NCI-H1048 (cell line): ENCODE measurements around the gene SREK1.
A peak's percentile ranks its signal among the peaks of the same experiment; 100 is the strongest.
"Not testable (repeated sequence)": the region's sequence is repeated elsewhere in the genome, so short reads cannot be mapped to it uniquely, and the experiment has no call there.

Source experiments
- DNase-seq: peaks from one replicate; lab custom pipeline; 2025; lab: John Stamatoyannopoulos, UW

SREK1 gene, protein sequence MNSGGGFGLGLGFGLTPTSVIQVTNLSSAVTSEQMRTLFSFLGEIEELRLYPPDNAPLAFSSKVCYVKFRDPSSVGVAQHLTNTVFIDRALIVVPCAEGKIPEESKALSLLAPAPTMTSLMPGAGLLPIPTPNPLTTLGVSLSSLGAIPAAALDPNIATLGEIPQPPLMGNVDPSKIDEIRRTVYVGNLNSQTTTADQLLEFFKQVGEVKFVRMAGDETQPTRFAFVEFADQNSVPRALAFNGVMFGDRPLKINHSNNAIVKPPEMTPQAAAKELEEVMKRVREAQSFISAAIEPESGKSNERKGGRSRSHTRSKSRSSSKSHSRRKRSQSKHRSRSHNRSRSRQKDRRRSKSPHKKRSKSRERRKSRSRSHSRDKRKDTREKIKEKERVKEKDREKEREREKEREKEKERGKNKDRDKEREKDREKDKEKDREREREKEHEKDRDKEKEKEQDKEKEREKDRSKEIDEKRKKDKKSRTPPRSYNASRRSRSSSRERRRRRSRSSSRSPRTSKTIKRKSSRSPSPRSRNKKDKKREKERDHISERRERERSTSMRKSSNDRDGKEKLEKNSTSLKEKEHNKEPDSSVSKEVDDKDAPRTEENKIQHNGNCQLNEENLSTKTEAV

DNA sequence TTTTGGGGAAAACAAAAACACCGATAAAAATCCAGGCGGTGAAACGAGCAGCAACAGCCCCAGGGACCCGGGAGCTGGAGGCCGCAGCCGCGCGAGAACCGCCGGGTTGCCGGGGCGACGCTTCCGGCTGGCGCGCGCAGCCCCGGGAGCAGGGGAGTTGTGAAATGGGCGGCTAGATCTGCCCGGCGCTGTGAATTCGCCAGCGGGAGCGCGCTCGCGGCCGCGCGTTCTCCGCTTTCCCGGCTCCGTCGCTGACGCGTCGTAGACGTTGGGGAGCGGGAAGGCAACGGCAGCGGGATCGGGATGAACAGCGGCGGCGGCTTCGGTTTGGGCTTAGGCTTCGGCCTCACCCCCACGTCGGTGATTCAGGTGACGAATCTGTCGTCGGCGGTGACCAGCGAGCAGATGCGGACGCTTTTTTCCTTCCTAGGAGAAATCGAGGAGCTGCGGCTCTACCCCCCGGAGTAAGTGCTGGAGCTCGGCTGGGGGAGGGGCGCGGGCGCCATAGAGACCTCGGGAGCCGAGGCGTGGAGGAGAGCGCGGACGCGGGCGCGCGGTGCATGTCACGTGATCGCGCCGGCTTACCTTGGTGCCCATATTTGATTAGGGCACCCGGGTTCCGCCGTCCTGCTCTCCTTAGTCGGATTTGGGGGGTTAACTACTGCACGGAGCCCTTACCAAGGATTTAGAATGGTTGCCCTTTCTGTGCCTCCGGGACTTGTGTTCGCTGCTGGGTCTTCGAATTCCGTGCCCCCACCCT lies at the start of gene SREK1:
Gene SREK1, plus strand, starts transcription at position 227 of the 760 bp plus-strand sequence. Its CDS starts 77 bp downstream, at position 304.
- peak; percentile 80 for DNase-seq

DNA sequence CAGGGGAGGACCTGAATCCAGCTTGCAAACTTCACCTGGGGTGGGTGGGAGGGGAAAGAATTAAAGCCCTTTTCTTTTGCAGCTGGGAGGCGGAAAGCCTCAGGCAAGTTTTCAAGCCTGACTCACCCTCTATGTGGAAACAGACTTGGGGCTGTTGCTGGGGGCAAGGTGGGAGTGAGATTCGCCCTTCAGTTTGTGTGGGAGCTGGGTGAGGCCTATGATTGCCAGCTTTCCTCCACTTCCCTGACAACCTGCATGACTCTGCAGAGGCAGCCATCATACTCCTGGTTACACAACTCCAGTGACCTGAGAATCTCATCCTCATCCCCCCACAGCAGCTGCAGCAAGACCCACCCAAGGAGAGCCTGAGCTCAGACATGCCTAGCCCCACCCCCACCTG lies 43.2 kb upstream of the SREK1 start:
- no peak for DNase-seq

DNA sequence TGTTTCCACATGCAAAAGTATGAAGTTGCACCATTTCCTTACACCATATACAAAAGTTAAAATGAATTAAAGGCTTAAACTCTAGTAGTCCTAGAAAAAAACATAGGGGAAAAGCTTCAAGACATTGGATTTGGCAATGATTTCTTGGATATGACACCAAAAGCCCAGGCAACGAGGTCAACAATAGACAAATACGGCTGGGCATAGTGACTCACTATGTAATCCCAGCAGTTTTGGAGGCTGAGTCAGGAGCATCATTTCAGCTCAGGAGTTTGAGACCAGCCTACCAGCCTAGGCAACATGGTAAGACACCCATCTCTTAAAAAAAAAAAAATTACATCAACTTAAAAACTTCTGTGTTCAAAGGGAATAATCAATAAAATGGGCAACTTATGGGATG lies 30.9 kb upstream of the SREK1 start:
- no peak for DNase-seq

DNA sequence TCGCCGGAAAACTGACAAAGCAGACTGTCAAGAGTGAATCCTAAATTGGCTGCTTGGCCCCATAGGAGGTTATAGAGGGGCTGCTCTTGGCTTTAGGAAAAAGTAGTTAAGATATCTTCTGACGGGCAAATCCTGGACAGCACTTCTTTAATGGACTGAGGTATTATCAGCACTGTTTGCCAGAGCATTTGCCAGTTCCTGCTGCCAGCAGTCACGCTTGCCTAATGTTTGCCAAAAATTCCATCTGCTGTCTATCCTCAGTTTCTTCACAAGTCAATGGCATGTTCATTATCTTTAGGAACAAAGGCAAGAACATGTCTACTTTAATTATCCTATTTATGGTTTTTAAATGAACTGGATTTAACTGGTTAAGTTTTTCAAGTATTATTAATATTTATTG lies 25.8 kb upstream of the SREK1 start:
- no peak for DNase-seq

DNA sequence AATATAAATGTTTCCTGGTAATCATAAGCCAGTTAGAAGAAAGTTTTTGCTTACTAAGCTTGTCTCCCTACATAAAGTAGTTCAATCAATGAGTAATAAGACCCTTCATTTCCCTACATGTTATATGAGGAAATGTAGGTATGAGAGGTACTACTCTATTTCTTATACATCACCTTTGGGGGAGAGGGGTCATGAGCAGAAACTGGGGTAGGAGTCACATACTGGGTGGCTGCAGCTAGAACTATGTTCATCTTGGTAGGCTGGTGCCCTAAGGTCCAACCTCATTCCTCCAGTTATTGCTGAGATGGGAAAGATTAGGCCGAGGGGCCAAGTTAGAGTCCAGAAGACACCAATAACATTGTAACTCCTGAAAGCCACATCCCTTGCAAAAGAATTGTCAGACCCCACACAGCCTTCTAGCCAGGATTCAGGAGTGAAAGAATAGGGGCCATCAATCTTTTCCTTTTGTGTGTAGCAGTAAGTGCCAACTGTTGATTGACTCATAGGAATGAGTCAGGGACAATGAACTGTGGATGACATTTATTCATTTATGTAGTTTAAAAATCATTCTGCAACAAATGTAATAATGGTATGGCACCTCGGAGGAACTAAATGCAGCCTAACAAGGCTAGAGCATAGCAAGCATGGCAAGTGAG lies 21.6 kb upstream of the SREK1 start:
- no peak for DNase-seq

DNA sequence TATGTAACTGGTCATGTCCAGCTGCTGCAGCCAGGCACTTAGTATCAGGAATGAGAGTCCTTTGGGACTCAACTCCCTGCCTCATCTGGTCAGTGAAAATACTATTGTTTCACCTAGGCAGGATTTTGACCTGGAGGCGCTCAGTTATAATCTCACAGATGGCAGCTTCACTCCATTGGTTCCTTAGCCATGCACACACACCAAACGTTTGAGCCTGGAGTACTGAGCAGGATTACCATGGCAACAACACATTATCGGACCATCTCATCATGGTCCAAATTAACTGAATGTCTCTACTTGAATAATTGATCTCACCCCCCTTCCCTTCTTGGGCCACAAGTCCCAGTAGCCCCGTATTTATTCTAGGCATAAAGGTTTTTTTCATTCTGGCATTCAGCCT lies 15.0 kb upstream of the SREK1 start:
- DNase-seq, result no peak

DNA sequence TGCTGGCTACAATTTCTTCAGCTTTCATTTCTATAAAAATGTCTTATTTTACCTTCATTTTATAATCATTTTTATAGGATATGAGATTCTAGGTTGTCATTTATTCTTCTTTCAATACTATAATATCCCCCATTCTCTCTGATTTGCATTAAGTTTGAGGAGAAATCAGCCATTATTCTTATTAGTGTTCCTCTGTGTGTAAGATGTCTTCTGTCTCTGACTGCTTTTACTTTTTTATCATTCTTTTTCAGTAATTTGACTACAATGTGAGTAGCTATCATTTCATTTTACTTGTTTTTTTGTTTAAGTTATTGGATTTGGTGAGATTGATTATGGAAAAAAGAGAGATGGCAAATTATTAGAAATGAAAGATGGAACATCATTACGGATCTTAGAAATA lies 13.6 kb upstream of the SREK1 start:
- no peak for DNase-seq

DNA sequence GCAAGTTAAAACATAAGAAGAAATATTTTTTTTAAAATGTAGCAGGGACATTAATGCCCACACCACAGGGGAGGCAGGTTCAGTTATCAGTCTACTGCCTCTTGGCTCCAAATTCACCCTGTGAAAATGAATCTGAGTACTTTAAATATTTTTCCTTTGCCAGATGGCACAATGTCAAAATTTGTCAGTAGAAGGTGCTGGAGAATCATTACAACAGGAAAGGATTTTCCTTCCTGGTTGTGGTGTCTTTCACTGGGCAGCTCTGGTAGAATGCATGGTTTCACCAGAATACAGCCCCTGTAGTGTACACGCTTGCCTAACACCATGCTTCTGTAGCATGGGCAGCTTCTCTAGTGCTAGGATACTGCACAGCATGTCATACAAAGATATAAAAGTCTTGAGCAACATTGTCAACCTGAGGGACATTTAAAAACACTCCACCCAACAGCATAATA lies 9.7 kb upstream of the SREK1 start:
- no peak for DNase-seq

DNA sequence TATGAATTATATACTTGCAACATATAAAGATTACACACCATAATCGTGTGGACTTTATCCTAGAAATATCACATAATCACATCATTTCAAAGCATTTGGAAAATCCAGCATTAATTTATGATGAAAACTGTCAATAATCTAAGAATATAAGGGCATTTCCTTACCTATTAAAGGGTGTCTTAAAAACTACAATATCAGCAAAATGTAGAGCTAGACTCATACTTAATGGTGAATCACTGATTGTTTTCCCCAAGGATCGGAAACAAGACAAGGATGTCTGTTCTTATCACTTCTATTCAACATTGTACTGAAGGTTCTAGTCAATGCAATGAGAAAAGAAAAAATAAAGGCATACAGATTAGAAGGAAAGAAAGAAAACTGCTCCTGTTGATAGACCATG lies 8.0 kb upstream of the SREK1 start:
- no peak for DNase-seq

DNA sequence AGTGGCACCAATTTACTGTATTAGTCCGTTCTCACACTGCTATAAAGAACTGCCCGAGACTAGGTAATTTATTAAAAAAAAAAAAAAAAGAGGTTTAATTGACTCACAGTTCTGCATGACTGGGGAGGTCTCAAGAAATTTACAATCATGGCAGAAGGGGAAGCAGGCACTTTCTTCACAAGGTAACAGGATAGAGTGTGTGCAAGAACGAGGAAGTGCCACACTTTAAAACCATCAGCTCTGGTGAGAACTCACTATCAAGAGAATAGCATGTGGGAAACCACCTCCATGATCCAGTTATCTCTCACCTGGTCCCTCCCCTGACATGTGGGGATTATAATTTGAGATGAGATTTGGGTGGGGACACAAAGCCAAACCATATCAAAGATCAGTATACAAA lies 7.2 kb upstream of the SREK1 start:
- not testable (repeated sequence) for DNase-seq

DNA sequence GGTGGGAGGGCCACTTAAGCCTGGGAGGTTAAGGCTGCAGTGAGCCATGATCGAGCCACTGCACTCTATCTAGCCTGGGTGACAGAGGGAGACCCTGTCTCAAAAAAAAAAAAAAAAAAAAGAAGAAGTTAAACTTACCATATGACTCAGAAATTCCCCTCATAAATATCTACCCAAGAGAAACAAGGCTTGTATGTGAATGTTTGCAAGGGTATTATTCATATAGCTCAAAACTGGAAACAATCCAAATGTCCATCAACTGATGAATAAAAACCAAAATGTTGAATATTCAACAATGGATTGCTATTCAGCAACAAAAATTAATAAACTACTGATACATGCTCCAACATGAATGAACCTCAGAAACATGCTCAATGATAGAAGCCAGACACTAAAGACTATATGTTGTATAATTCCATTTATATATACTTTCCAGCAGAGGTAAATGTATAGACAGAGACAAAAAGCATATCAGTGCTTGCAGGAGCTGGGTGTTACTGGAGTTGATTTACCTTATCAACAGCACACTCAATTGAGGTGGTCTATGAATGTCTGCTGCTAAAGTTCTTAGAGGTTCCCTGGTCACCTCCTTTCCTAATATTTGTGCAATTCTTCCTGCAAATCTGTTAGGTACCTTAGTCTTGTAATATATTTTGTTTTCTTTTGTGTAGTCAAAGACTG lies 5.3 kb upstream of the SREK1 start:
- DNase-seq, result no peak

DNA sequence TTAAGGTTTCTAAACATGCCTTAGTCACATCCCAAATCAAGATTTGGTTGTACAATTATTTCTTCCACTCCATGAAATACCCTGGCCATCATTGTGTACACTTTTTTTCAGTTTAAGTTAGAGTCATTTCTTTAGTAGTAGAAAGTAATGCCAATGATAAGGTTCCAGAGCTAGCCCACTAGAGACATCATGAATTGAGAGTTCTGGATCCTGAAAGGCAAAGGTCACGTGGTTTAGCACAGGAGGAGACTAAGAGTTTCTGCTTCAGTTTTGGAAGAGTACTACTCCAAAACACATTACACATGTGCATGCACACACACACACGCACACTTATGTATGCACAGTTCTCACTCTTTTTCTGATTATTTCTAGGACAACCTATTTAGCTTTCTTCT lies 4.8 kb upstream of the SREK1 start:
- DNase-seq, result no peak

DNA sequence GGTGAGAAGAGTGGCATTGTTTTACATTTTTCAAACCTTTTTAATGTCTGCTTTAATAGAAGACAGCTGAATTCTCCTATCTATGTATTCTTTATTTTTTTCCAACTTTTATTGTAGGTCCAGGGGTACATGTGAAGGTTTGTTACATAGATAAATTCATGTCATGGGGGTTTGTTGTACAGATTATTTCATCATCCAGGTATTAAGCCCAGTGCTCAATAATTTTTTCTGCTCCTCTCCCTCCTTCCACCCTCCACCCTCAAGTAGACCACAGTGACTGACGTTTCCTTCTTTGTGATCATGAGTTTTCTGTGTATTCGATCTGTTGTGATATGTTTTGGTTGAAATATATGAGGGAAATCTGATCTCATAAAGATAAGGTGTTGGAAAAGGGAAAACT lies 1.7 kb upstream of the SREK1 start:
- no peak for DNase-seq

DNA sequence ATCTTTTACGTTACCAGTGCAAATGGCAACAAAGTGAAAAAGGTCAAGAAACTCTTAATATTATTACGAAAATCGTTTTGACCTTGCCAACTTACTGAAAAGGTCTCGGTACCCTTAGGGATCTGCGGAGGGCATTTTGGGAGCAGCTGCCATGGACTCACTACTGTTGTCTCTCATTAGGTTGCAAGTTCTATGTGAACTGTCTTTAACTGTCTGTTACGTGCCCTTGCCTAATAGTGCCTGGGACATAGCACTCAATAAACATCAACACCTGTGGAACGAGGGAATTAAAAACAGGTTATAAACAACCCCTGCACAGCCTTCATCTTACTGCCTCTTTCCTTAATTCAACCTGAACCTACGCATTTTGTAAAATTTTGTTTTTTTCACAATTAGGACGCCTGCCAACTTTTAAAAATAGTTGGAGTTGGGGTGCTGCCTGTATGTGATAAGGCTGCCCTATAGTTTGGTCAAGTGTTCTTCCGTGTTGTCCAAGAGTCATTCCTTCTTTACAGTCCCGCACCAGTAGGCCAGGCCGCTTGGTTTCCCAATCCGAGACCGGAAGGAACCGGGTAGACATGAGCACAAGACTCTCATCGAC lies 527 bp upstream of the SREK1 start:
- no peak for DNase-seq

DNA sequence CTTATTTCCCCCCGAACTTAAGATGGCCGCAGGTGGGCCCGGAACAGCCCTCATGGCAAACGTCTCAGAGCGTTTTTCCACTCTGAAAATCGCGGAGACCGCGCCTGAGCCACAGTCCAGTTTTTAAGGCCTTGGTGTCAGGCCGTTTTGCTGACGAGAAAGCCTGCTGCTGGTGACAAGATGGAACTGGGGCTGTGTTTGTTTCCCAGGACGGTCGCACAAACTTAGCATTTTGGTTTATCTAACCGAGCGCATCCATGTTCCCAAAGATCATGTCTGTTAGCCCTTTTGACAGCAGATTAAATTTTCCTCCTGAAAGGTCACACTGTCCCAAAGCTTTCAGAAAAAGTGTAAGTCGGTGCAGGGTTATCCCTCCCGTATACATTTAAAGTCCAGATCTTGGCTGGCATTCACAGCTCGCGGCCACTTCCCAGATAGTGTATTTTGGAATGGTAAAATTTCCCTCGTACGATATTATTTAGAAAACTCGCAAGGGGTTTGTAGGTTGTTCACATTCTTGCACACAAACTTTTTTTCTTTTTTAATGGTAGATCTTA lies 812 bp downstream of the SREK1 start:
- no peak for DNase-seq

DNA sequence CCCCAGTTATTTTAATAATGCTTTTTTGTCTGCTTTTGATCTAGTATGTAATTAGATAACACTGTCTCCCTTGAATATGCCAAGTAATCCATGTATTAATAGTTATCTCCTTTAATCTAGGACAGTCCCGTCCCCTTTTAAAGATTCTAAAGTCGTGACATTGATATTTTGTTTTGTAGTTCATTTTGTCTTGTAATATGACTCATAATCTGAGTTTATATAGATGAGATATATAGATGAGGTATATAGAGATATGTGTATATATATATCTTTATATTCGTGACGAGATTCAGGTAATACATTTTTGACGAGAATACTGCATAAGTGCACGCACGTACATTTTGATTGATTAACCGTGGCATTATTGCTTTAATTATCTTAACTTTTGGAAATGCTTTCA lies 1.6 kb downstream of the SREK1 start:
- no peak for DNase-seq

DNA sequence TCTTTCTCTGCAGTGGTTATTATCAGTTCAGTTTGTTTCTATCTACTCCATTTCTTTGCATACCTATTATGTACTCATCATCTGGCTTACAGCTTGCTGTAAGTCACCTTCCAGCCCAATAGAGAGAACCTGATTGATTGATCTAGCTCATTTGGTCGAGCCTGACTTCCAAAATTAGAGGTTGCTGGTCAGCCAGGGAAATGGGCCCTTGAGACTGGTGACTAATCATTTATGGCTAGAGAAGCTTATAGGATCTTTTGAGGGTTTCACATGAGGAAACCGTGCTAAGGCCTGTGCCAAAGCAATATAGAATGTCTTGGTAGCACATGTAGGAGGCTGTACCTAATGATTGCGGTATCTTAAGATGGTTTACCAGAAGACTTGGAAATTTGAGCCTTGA lies 5.8 kb downstream of the SREK1 start:
- no peak for DNase-seq

DNA sequence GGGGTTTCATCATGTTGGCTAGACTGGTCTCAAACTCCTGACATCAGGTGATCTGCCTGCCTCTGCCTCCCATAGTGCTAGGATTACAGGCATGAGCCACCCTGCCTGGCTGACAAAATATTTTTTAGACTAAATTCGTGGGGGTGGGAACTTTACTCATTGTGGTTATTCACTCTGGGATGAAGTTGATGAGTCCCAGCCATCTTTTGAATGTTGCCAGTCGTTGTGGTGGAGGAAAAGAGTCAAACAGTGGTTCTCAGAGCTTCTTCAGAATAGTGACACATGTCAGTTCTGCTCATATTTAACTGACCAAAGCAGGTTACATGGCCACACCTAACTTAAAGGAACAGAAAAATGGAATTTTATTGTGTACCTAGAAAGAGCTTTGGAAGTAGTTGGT lies 6.9 kb downstream of the SREK1 start:
- no peak for DNase-seq

DNA sequence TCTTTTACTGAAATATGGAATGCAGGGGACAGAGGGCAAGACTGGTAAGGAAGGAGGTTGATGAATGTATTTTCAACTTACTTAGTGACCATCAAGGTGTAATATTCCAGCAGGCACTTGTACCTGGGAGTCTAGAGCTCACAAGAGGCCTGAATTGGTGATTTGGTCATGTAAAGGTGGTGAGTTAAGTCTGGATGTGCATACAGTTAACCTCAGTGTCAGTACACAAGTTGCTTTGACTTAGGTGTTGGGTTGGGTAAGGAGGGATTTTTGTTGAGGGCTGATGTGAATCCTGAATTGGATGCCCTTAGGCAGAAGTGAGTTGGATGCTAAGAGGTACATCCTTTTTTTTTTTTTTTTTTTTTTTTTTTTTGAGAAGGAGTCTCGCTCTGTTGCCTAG lies 7.4 kb downstream of the SREK1 start:
- no peak for DNase-seq

DNA sequence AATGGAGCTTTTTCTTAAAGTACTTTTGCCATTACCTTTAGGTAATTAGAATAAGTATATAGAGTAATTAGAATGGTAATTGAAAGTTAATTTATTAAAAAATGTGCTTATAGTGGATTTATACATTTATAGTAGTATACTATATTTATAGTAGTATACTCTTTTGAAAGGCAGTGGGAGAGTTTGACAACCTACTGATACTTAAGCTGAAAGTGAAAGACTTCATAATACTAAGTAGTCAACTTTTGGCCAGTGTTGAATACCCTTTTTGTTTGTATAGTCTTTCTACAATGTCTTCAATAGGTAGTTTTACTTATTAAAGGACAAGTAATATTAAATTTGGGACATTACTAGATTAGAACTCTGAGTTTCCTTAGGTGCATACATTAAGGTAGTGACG lies 12.9 kb downstream of the SREK1 start:
- no peak for DNase-seq

DNA sequence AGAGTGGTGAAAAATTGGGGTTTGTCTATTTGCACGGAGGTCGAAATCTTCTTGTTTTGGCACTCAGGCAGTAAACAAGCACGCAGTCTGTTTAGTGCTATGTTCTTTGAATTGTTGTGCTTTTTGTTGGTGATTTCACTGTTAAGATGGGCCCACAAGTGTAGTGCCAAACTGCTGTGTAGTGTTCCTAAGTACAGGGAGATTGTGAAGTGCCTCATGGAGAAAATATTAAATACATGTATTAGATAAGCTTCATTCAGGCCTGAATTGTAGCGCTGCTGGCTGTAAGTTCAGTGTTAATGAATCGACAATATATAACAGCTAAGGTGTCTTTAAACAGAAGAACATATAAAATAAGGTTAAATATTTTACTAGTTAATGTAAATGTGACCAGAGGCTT lies 17.3 kb downstream of the SREK1 start:
- DNase-seq, result no peak
